IMR-90 (cell line): Measurements from ENCODE around the gene TJP1. TPM values are rescaled to one million over a fixed set of nuclear protein-coding genes. Genes with fewer than 3 reads are reported as not detected.
A peak's percentile ranks its signal among the peaks of the same experiment; 100 is the strongest.
"Not testable (repeated sequence)": the region's sequence is repeated elsewhere in the genome, so short reads cannot be mapped to it uniquely, and the experiment has no call there.

Experiments used
- ATAC-seq: fragments of 200-7000 bp; cut with Tn5 transposase; 2 replicates; pipeline ENCODE4 v1.9.1; 2020; ENCODE audit warnings: low read depth, mild to moderate bottlenecking, moderate library complexity
- BruUV-seq: library from RNA; stranded (reverse); fragments of 400-500 nt; replicated peaks from 2 replicates; lab custom pipeline; 2021; lab: Mats Ljungman, UMichigan
- CTCF ChIA-PET: fragments of 300-600 bp; formaldehyde crosslinking; extraction: SDS; loops from one replicate; lab custom pipeline; 2021; ENCODE audit warnings: antibody characterized with exemption; lab: Yijun Ruan, JAX
- POLR2A ChIA-PET: fragments of 300-600 bp; sonication (Branson Sonifier 250); formaldehyde crosslinking; loops from one replicate; lab custom pipeline; 2022; ENCODE audit warnings: antibody characterized with exemption; ENCODE audit not compliant: unreplicated experiment; lab: Charles Lee
- DNase-seq: peaks from one replicate; pipeline ENCODE4 v3.0.0; 2013
- H2AFZ ChIP-seq: replicated peaks from 2 replicates; pipeline ENCODE3; 2013; ENCODE audit warnings: low read length, mild to moderate bottlenecking; ENCODE audit not compliant: poor library complexity
- H2AK5ac ChIP-seq: 2 replicates; pipeline ENCODE4 v1.6.1; 2013; ENCODE audit warnings: low read depth, low read length, inconsistent platforms
- H2AK9ac ChIP-seq: replicated peaks from 2 replicates; pipeline ENCODE3; 2013; ENCODE audit warnings: mild to moderate bottlenecking, low read depth, low read length, moderate library complexity; ENCODE audit not compliant: poor library complexity
- H2BK120ac ChIP-seq: 2 replicates; pipeline ENCODE4 v1.6.1; 2013; ENCODE audit warnings: low read depth, low read length, inconsistent platforms
- H2BK15ac ChIP-seq: 3 replicates; pipeline ENCODE4 v1.6.1; 2013; ENCODE audit warnings: low read depth, low read length, inconsistent platforms
- H2BK20ac ChIP-seq: 2 replicates; pipeline ENCODE4 v1.6.1; 2013; ENCODE audit warnings: low read depth, mild to moderate bottlenecking, inconsistent platforms, low read length, moderate library complexity
- H2BK5ac ChIP-seq: 2 replicates; pipeline ENCODE4 v1.6.1; 2013; ENCODE audit warnings: mild to moderate bottlenecking, low read depth, low read length, inconsistent platforms; ENCODE audit not compliant: poor library complexity, severe bottlenecking
- H3K14ac ChIP-seq: replicated peaks from 2 replicates; pipeline ENCODE4 v1.6.1; 2013; ENCODE audit warnings: low read depth, low read length, inconsistent platforms
- H3K18ac ChIP-seq: 2 replicates; pipeline ENCODE4 v1.6.1; 2013; ENCODE audit warnings: low read depth, low read length, control low read depth
- H3K23ac ChIP-seq: 2 replicates; pipeline ENCODE4 v1.6.1; 2013; ENCODE audit warnings: low read depth, low read length, inconsistent platforms
- H3K27ac ChIP-seq: 2 replicates; pipeline ENCODE4 v1.5.1; 2013; ENCODE audit warnings: mild to moderate bottlenecking, control low read depth, low read length; ENCODE audit not compliant: insufficient read depth
- H3K27me3 ChIP-seq: 2 replicates; pipeline ENCODE4 v1.6.1; 2013; ENCODE audit warnings: low read length; ENCODE audit not compliant: control insufficient read depth, insufficient read depth
- H3K36me3 ChIP-seq: 2 replicates; pipeline ENCODE4 v1.6.1; 2013; ENCODE audit warnings: low read length, mixed read lengths; ENCODE audit not compliant: control insufficient read depth, insufficient read depth
- H3K4ac ChIP-seq: 2 replicates; pipeline ENCODE4 v1.6.1; 2013; ENCODE audit warnings: low read depth, low read length, inconsistent platforms
- H3K4me1 ChIP-seq: 2 replicates; pipeline ENCODE4 v1.6.1; 2013; ENCODE audit warnings: low read length, mixed read lengths; ENCODE audit not compliant: control insufficient read depth, insufficient read depth
- H3K4me2 ChIP-seq: 2 replicates; pipeline ENCODE4 v1.6.1; 2013; ENCODE audit warnings: low read depth, mild to moderate bottlenecking, control low read depth, low read length, moderate library complexity
- H3K4me3 ChIP-seq: 2 replicates; pipeline ENCODE4 v1.5.1; 2013; ENCODE audit warnings: low read depth, mild to moderate bottlenecking, control low read depth, low read length, moderate library complexity; ENCODE audit not compliant: insufficient read depth
- H3K56ac ChIP-seq: 2 replicates; pipeline ENCODE4 v1.6.1; 2013; ENCODE audit warnings: low read length, inconsistent platforms; ENCODE audit not compliant: insufficient read depth; ENCODE audit errors: extremely low read depth
- H3K79me1 ChIP-seq, 2 experiments: 2 replicates each; pipeline ENCODE4 v1.6.1; 2013; ENCODE audit warnings: low read length in 2 of 2, inconsistent platforms in 1 of 2, low read depth in 1 of 2
- H3K9ac ChIP-seq: 2 replicates; pipeline ENCODE4 v1.6.1; 2013; ENCODE audit warnings: low read depth, low read length, control low read depth
- H3K9me1 ChIP-seq: 2 replicates; pipeline ENCODE4 v1.6.1; 2013; ENCODE audit warnings: low read length, inconsistent platforms; ENCODE audit not compliant: insufficient read depth
- H3K9me3 ChIP-seq: 2 replicates; pipeline ENCODE4 v1.6.1; 2013; ENCODE audit warnings: low read length; ENCODE audit not compliant: control insufficient read depth, insufficient read depth
- H4K20me1 ChIP-seq: 2 replicates; pipeline ENCODE4 v1.6.1; 2013; ENCODE audit warnings: low read length, inconsistent platforms; ENCODE audit not compliant: insufficient read depth
- H4K5ac ChIP-seq: 2 replicates; pipeline ENCODE4 v1.6.1; 2013; ENCODE audit warnings: mild to moderate bottlenecking, low read depth, low read length, control low read depth
- H4K8ac ChIP-seq, 2 experiments: 2 replicates each; pipeline ENCODE4 v1.6.1; 2013; ENCODE audit warnings: low read depth in 2 of 2, low read length in 2 of 2, control low read depth in 1 of 2, inconsistent platforms in 1 of 2
- H4K91ac ChIP-seq: 2 replicates; pipeline ENCODE4 v1.6.1; 2013; ENCODE audit warnings: low read depth, low read length, inconsistent platforms; ENCODE audit not compliant: insufficient read depth
- RCOR1 ChIP-seq: IDR thresholded peaks from 2 replicates; pipeline ENCODE4 v1.6.1; 2012; ENCODE audit warnings: mild to moderate bottlenecking, low read length, improper control_type of control experiment; ENCODE audit not compliant: insufficient replicate concordance
- WGBS, 2 experiments: methylation state at CpG; one replicate each; pipeline versions ENCODE4 v1.1.5 to v1.1.7; 2013; ENCODE audit warnings: missing lambda C conversion rate in 2 of 2; ENCODE audit not compliant: insufficient read length in 1 of 2; ENCODE audit errors: extremely low coverage in 2 of 2; 5-methylcytosine and 5-hydroxymethylcytosine counted together
- dilution Hi-C: fragments of 300-500 bp; cut with HindIII; formaldehyde crosslinking; loops from one replicate; pipeline ENCODE4 v1.14.3; 2018; ENCODE audit warnings: low sequenced_read_pairs; ENCODE audit not compliant: unreplicated experiment
- in situ Hi-C: fragments of 300-500 bp; cut with MboI; formaldehyde crosslinking; loops from 3 replicates; pipeline ENCODE4 v1.14.3; 2019; ENCODE audit warnings: low sequenced_read_pairs, inconsistent platforms, mixed read lengths
- intact Hi-C: fragments of 100-400 bp; cut with micrococcal nuclease; formaldehyde crosslinking; loops from 2 replicates; pipeline ENCODE4 v1.10.0; 2022
- polyA plus RNA-seq, 3 experiments: library from polyadenylated mRNA; depleted of rRNA; stranded (reverse); fragments of >200 nt; gene quantifications; 2 replicates each; pipeline ENCODE4 v1.2.3, GENCODE V29; 2012; ENCODE audit warnings: low replicate concordance in 1 of 3
- total RNA-seq: library from RNA; depleted of rRNA; stranded (reverse); fragments of >200 nt; gene quantifications from 2 replicates; pipeline ENCODE4 v1.2.3, GENCODE V29; 2012

The TJP1 gene
- total and polyA plus RNA-seq, 2 of the 4 experiments (the other 2 are of a cell fraction): 42.2 to 43.4 TPM

- H3K27ac ChIP-seq, ATAC-seq, H2BK5ac ChIP-seq, H3K27me3 ChIP-seq, H3K4me3 ChIP-seq, H2BK120ac ChIP-seq, H3K23ac ChIP-seq, CTCF ChIA-PET, dilution Hi-C loops, H4K20me1 ChIP-seq, H3K79me1 ChIP-seq, H3K9ac ChIP-seq, H2AK9ac ChIP-seq, H4K91ac ChIP-seq, POLR2A ChIA-PET, H3K56ac ChIP-seq, H3K18ac ChIP-seq, H3K36me3 ChIP-seq, H3K9me1 ChIP-seq, H2BK20ac ChIP-seq, H3K9me3 ChIP-seq, intact Hi-C loops, H4K8ac ChIP-seq, H3K4me1 ChIP-seq, BruUV-seq, H2AFZ ChIP-seq, H2BK15ac ChIP-seq, H3K14ac ChIP-seq, H3K4ac ChIP-seq, H3K4me2 ChIP-seq, H2AK5ac ChIP-seq, H4K5ac ChIP-seq: not testable (repeated sequence)
- DNase-seq: peak; percentile 62
- TF ChIP-seq RCOR1: peak; percentile 31
- no CpG with 5 or more reads among the region's 13 CpGs for WGBS, 2 experiments
- in situ Hi-C loops: loop anchor here (10.0 kb wide), 1 partner anchor 258 kb away; no protein-coding TSS in a partner anchor
Observed at GRCh38 chr15:29676374-29676960, 145.8 kb downstream of the TJP1 start.
